NCI-H128 (cell line): ENCODE data around the gene NT5DC3.
A peak's percentile ranks its signal among the peaks of the same experiment; 100 is the strongest.
"Not testable (repeated sequence)": the region's sequence is repeated elsewhere in the genome, so short reads cannot be mapped to it uniquely, and the experiment has no call there.

Experiments used
- DNase-seq: peaks from one replicate; lab custom pipeline; 2025; ENCODE audit not compliant: unreplicated experiment; lab: John Stamatoyannopoulos, UW

Gene NT5DC3

GRCh38 chr12:103855896-103856657, 15.0 kb upstream of the NT5DC3 start:
- DNase-seq = no peak

DNA sequence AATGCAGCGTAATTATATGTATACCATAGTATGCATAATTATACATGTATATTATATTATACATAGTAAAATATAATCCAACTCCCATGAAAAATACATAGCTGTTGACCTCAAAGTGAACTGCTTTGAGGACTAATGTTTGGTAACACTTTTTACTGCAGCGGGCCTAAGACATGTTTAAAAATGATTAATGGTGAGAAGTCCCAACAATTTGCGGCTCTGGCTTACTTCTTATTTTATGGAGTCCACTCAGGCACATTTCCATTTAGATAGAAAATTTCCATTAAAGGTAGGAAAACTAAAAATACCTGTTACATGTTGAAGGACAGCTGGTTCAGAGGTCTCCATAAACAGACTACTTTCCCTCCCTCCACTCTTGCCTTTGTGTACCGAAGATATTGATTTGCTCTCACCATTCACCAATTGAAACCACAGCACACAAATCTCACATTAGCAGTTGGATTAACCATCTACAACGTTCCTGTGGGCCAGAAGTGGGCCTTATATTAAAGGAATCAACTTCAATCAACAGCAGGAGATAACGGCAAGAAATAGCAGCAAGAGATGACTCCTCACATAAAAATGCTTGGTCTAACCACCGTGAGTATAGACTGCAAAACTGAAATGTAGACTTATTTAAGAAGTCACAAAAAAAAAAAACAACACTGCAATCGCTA, 14.1 kb upstream of the NT5DC3 start:
- DNase-seq = no peak

- DNase-seq = no peak
Observed at GRCh38 chr12:103854372-103854973, 13.4 kb upstream of the NT5DC3 start.

DNA sequence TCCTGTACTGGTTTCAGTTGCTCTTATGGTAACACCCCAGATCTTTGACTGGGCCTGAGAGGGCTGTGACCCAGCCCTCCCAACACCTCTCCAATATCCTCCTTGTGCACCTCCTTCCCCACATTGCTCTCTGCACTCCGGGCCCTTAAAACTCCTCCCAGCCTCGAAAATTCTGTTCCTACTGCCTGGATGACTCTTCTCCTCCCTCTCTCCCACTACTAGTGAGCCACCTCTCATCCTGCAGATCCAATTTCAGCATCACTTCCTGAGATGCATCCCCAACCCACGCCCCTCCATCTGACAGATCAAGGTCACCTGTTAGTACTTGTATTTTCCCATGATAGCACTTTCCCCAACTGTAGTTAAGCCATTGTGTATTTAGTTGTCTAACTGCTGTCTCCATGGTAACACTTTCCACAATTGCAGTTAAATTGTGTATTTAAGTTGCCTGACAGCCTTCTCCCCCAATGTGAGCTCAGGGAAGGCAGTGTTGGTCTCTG, 11.5 kb upstream of the NT5DC3 start:
- peak; percentile 60 for DNase-seq

- DNase-seq = no peak
Observed at GRCh38 chr12:103851127-103851526, 10.1 kb upstream of the NT5DC3 start.

DNA sequence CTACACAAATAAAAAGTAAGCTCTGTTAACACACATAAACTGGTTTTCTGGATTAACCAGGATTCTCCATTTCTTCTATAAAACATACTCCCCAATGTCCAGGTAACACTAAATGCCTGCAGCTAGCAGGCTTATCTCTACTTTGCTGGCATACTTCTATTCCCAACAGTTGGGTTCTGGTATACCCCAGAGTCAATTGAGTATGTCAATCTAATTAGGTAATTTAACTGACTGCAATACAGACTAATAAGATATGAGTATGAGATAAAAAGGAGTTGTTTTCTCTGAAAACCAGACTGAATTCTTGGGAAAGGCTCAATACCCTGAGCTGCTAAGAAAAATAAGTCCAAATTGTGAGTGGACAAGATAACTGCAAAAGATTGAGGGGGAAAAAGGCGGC, 9.4 kb upstream of the NT5DC3 start:
- DNase-seq = no peak

DNA sequence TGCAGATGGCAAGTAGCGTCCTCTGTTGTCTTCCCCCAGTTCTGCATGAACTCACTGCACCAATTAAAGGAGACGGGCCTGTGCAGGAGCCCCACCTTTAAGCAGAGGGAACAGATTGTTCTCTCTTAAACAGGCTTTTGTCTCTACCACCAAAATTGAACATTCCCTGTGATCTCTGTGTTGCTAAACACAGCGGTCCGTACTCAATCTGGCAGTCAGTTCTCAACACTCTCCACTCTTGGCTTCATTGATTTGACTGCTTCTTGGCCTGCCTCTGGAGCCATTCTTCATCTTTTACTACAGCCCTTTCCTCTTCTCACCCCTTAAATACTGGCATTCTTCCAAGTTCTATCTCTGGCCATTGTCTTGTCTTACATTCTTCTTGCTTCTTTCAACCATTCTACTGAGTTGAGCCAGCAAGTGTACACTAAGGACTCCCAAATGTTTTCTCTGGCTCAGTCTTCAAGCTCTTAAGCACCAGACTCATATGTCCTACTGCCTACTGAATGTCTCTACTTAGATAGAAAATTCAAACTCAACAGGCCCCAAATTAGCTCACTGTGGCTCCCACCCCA, 8.0 kb upstream of the NT5DC3 start:
- DNase-seq = no peak

- no peak for DNase-seq
Observed at GRCh38 chr12:103848143-103848542, 7.1 kb upstream of the NT5DC3 start.

DNA sequence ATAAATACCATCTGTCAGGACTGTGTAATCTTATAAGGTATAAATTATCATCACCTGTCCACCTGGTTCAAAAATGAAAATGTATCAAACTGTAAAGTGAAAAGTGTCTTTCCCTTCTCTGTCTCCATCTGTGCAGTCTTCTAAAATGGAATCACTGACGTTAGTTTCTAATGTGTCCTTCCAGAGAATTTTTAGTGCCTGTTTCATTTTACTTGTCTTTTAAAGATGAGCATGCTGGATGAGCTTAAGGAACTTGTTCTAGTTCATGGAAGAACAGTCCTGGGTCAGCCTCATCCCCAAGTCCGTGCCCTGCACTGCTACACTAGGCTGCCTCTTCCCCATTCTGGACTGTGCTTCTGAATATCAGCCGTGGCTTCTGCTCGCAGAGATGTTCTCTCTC, 5.4 kb upstream of the NT5DC3 start:
- DNase-seq = no peak

DNA sequence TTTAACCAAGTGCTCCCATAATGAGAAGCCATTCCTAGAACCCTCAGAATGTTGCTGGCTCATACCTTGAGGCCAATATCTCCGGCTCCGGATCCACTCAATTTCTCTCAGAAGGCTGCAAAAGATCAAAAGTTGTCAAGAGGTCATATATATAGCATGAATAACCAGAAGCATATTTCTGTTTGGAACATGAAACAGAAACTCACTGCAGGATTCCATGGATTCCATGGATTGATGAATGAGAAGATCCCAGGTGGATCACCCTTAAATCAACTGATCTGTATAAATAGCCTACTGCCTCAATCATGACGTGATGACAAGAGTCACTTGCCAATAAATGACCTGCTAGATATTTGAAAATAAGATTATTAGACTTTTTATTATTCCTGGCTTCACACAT, 3.3 kb upstream of the NT5DC3 start:
- DNase-seq = no peak

DNA sequence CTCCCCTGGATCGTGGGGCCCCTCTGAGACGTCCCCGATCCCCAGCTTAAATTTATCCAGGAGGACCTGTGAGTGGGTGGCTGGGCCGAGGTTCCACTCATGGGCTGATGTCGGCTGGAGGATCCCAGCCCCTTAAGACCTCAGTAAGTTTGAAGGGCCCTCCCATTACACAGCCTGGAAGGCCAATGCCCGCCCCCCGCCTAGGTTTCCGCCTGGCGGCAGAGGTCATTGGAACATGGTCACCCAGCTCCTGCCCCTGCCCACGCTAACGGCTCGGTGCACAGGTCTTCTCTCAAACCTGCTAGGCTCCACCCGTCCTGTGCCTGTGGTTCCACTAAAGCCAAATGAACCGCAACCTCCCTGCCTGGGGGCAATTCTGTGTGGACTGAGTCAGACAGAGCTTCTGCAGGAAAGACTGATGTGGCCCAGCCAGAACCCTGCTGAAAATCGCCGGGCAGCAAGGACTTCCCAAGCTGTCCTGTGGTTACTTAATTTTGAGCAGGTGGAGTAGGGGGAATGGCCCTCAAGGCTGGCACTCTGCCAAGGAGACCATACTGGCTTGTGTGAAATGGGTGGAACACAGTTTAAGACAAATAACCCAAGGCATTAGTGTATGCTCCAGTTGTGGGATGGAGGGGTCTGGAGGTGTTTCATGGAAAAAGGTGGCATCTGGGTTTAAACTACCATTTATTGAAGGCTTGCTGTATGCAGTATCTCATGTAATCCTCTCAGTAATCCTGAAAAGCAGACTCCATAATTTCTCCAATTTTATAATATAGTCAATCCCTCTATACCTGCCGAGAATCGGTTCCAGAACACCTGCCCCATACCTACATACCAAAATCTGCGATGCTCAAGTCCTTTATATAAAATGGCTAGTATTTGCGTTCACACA, 903 bp upstream of the NT5DC3 start:
- DNase-seq = no peak

- no peak for DNase-seq
Observed at GRCh38 chr12:103840462-103840875, 565 bp downstream of the NT5DC3 start.

DNA sequence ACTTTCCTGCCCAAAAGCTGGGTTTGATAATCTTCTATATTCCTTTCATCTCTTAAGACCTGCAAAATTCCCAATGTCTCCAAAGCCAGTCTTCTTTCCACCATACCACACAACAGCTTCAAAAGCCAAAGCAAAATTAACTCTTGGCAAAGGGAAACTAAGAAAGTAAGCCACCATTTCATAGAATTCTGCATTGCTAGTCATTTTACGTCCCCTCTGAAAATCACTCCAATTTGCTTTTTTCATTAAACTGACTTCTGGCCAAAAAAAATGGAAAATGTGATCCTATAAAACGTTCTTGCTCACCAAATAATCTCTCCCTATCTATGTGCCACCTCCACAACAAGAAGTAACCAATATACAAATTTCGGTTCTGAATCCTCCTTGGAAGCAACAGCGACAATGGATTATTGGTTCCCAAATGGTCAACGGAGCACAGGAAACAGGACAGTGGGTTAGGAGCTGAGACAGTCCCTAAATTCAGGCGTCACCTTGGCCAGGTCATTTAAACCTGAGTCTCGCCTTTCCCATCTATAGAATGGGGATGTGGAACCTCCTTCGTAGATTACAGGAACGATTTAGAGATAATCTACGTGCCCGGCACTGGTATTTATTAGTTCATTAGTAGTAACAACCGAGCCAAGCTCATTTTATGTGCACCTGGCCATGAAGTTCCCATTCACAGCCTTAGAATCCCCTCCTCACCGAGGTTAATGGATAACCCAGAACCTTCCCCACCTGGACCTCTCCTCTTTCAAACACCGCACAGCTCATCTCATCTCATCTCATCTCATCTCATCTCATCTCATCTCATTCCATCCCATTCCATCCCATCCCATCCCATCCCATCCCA, 1.2 kb downstream of the NT5DC3 start:
- DNase-seq = no peak

- DNase-seq = no peak
Observed at GRCh38 chr12:103839103-103839502, 1.9 kb downstream of the NT5DC3 start.

DNA sequence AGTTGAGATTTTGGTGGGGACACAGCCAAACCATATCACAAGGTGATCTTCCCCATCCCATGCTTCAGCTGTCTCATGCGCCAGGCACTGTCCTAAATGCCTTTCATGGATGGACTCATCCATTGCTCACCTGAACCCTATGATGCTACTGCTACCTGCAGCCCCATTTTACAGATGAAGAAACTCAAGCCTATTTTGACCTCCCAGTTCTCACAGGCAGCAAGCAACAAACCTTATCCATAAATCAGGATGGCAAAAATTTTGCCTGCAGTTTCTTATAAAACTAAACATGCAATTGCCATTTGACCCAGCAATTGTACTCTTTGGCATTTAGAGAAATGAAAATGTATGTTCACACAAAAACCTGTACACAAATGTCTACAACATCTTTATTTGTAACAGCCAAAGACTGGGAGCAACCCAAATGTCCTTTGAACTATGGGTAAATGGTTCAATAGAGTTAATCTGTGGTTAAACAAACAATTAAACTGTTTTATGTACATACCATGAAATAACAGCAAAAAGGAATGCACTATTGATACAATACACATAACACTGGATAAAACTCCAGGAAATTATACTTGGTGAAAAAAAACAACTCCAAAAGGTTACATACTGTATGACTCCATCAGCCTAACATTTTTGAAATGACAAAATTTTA, 2.6 kb downstream of the NT5DC3 start:
- no peak for DNase-seq

DNA sequence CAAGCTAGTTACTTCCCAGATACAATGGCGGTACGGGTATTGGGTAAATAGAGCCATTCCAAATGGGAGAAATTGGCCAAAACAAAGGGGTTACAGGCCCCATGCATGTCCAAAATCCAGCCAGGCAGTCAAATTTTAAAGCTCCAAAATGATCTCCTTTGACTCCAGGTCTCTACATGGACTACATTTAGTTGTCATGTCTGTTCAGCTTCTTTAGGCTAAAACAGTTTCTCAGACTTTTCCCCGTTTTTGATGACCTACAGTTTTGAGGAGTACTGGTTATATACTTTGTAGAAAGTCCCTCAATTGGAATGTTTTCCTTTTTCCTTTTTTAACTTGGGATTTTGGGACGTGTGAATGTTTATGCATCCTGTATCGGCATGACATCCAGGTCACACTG, 4.7 kb downstream of the NT5DC3 start:
- no peak for DNase-seq

DNA sequence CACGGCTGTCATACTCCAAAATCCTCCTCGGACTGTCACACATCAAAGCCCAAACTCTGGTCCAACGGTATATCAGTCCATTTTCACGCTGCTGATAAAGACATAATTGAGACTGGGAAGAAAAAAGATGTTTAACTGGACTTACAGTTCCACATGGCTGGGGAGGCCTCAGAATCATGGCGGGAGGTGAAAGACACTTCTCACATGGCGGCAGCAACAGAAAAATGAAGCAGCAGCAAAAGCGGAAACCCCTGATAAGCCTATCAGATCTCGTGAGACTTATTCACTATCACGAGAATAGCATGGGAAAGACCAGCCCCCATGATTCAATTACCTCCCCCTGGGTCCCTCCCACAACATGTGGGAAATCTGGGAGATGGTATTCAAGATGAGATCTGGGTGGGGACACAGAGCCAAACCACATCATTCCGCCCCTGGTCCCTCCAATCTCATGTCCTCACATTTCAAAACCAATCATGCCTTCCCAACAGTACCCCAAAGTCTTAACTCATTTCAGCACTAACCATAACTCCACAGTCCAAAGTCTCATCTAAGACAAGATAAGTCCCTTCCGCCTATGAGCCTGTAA, 5.2 kb downstream of the NT5DC3 start:
- not testable (repeated sequence) for DNase-seq

DNA sequence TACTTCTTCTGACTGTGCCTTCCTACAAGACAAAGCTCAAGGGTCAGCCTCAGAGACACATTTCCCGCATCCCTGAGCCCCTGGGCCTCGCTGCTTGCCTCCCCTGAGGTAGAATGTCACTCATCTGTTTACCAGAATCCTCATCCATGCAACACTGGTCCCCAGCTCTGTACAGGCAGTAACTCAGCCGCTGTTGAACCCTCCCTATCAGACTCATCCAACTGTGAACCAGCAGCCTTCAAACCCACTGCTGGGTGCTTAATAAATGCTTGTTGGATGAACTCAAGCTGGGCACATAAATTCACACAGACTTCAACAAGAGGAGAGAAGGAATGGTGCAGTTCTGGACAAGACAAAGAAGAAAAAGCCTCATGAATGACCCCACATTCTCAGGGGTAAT, 6.1 kb downstream of the NT5DC3 start:
- no peak for DNase-seq

- no peak for DNase-seq
Observed at GRCh38 chr12:103833891-103834290, 7.1 kb downstream of the NT5DC3 start.
